Heart left ventricle (tissue), 13 donors: ENCODE data around the gene ZMYND12.

Experiments used
- POLR2A ChIP-seq, 2 donors: fragments of 450-650 bp; IDR thresholded peaks; one replicate each; pipeline ENCODE4 v1.6.1; 2017; ENCODE audit warnings: antibody characterized with exemption in 2 of 2, mild to moderate bottlenecking in 2 of 2, moderate library complexity in 2 of 2
- TF ChIP-seq, protein P1 (sequence below), 12 donors: fragments of 200-600 bp; sonication (generic) in 4 of 12; IDR thresholded peaks; one replicate each; pipeline versions ENCODE4 v1.5.0 to v1.8.0; 2018 to 2022; ENCODE audit warnings: antibody characterized with exemption in 12 of 12, mild to moderate bottlenecking in 5 of 12
- donor health status: ischemic (EF 13 %, LVEDD 7.1; RV severe dilation, severe dysfunction).
- donor health status: DM: no; HTN: yes; CAD: no.
- donor health status: DM: no; HTN: no; CAD: no.
- donor health status: ischemic (EF 25% LVEDD 6.9; RV normal size, moderate dysfunction).
- donor health status: ischemic (EF 25% LVEDD 5.7; RV mildly dilated, moderate dysfunction).
- donor health status: ischemic (EF 35%, LVEDD 5.7; RV mildly dilated, moderate dysfunction).
- donor health status: nonischemic (EF 11% LVEDD 7.7; RV severe dilation, severe dysfunction).
- donor health status: DM: yes; HTN: yes; CAD: no.
- donor health status: PGD.
- donor health status: ischemic (EF 29% LVEDD 5.4; RV normal size, mild dysfunction).
- donor health status: nonischemic (EF 23%, LVEDD 6.1; RV moderate dilation, normal function).

DNA sequence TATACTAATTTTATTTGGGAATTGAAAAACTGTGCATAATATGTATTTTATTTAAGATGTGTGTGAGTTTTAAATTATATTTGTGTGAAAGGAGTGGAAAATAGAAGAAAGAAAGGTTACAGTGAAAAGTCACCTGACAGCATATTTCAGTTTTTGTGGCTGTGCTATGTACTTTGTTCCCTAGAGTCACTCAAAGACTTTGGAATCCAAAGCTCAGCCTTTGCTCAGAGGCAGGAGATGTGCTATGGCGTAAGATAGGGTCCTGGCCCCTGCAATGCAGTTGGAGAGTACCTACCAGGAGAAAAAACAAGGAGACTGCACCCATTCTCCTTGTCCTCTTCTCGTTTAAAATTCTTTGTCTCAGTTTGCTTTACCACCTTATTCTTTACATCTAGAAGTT is 10.2 kb upstream of the ZMYND12 start:
- no peak for TF ChIP-seq POLR2A (IDR thresholded peaks at IDR 0.05)
- TF ChIP-seq, protein P1, sequence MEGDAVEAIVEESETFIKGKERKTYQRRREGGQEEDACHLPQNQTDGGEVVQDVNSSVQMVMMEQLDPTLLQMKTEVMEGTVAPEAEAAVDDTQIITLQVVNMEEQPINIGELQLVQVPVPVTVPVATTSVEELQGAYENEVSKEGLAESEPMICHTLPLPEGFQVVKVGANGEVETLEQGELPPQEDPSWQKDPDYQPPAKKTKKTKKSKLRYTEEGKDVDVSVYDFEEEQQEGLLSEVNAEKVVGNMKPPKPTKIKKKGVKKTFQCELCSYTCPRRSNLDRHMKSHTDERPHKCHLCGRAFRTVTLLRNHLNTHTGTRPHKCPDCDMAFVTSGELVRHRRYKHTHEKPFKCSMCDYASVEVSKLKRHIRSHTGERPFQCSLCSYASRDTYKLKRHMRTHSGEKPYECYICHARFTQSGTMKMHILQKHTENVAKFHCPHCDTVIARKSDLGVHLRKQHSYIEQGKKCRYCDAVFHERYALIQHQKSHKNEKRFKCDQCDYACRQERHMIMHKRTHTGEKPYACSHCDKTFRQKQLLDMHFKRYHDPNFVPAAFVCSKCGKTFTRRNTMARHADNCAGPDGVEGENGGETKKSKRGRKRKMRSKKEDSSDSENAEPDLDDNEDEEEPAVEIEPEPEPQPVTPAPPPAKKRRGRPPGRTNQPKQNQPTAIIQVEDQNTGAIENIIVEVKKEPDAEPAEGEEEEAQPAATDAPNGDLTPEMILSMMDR (IDR thresholded peaks at IDR 0.05) = no peak
